Measurements from ENCODE around the gene PCSK2.

GRCh38 chr20:17427638-17428037 lies 200.8 kb downstream of the PCSK2 start:
- TF ChIP-seq, protein P1, sequence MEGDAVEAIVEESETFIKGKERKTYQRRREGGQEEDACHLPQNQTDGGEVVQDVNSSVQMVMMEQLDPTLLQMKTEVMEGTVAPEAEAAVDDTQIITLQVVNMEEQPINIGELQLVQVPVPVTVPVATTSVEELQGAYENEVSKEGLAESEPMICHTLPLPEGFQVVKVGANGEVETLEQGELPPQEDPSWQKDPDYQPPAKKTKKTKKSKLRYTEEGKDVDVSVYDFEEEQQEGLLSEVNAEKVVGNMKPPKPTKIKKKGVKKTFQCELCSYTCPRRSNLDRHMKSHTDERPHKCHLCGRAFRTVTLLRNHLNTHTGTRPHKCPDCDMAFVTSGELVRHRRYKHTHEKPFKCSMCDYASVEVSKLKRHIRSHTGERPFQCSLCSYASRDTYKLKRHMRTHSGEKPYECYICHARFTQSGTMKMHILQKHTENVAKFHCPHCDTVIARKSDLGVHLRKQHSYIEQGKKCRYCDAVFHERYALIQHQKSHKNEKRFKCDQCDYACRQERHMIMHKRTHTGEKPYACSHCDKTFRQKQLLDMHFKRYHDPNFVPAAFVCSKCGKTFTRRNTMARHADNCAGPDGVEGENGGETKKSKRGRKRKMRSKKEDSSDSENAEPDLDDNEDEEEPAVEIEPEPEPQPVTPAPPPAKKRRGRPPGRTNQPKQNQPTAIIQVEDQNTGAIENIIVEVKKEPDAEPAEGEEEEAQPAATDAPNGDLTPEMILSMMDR (IDR thresholded peaks at IDR 0.05; ENCODE audit: low read length) = no peak
- TF ChIP-seq EZH2 (optimal IDR thresholded peaks at IDR 0.05; ENCODE audit: low read depth, low read length) (no peak), EZH2phosphoT487 (IDR thresholded peaks at IDR 0.05; ENCODE audit: low read length) (no peak)
